Panc1 (cell line): ENCODE results near the gene CLC. TPM values are rescaled to one million over a fixed set of nuclear protein-coding genes. Genes with fewer than 3 reads are reported as not detected.

Experiments used
- ATAC-seq: fragments of 200-7000 bp; cut with Tn5 transposase; 2 replicates; pipeline ENCODE4 v1.9.1; 2020; ENCODE audit warnings: mild to moderate bottlenecking, moderate library complexity
- BruUV-seq: library from RNA; stranded (reverse); fragments of 400-500 nt; replicated peaks from 2 replicates; lab custom pipeline; 2021; lab: Mats Ljungman, UMichigan
- CTCF ChIA-PET: fragments of 300-600 bp; sonication (Branson Sonifier 250); formaldehyde crosslinking; loops from one replicate; lab custom pipeline; 2022; ENCODE audit warnings: antibody characterized with exemption; lab: Charles Lee
- POLR2A ChIA-PET: fragments of 300-600 bp; sonication (Branson Sonifier 250); formaldehyde crosslinking; loops from one replicate; lab custom pipeline; 2022; ENCODE audit warnings: antibody characterized with exemption; lab: Charles Lee
- DNase-seq: peaks from one replicate; pipeline ENCODE4 v3.0.0-alpha.2; 2010; ENCODE audit warnings: low read depth, low spot score
- H3K27ac ChIP-seq: 2 replicates; pipeline ENCODE4 v1.5.1; 2011; ENCODE audit warnings: mild to moderate bottlenecking, low read length, inconsistent platforms
- H3K27me3 ChIP-seq: fragments of 200-500 bp; sonication (Bioruptor generic); 2 replicates; pipeline ENCODE4 v1.6.0; 2014; ENCODE audit warnings: low read length, inconsistent platforms; ENCODE audit not compliant: control insufficient read depth, insufficient read depth
- H3K36me3 ChIP-seq: fragments of 200-500 bp; sonication (Bioruptor generic); 2 replicates; pipeline ENCODE4 v1.5.1; 2014; ENCODE audit warnings: inconsistent platforms, mild to moderate bottlenecking, low read length, moderate library complexity; ENCODE audit not compliant: control insufficient read depth, insufficient read depth
- H3K4me1 ChIP-seq: 2 replicates; pipeline ENCODE4 v1.5.1; 2011; ENCODE audit warnings: inconsistent platforms, mild to moderate bottlenecking, low read length, moderate library complexity; ENCODE audit not compliant: control insufficient read depth, insufficient read depth
- H3K4me3 ChIP-seq, 2 experiments: 2 replicates each; pipeline ENCODE4 v1.5.1; 2011 to 2012; ENCODE audit warnings: low read depth in 2 of 2, low read length in 2 of 2, mild to moderate bottlenecking in 2 of 2, inconsistent platforms in 1 of 2, moderate library complexity in 1 of 2
- H3K9me3 ChIP-seq: fragments of 200-500 bp; sonication (Bioruptor generic); 2 replicates; pipeline ENCODE4 v1.5.1; 2014; ENCODE audit warnings: low read depth, mild to moderate bottlenecking, inconsistent platforms, low read length, moderate library complexity; ENCODE audit not compliant: control insufficient read depth, insufficient read depth
- POLR2AphosphoS5 ChIP-seq: IDR thresholded peaks from 2 replicates; pipeline ENCODE4 v1.6.1; 2012; ENCODE audit warnings: mild to moderate bottlenecking, low read depth, low read length, moderate library complexity
- REST ChIP-seq, 2 experiments: IDR thresholded peaks; 2 replicates each; pipeline ENCODE4 v1.6.1; 2011 to 2012; ENCODE audit warnings: low read depth in 2 of 2, control low read depth in 1 of 2, low read length in 1 of 2, mild to moderate bottlenecking in 1 of 2, moderate library complexity in 1 of 2; ENCODE audit not compliant: insufficient read depth in 1 of 2
- SIN3A ChIP-seq: IDR thresholded peaks from 2 replicates; pipeline ENCODE4 v1.6.1; 2012; ENCODE audit warnings: low read depth, mild to moderate bottlenecking, low read length, moderate library complexity, borderline replicate concordance; ENCODE audit not compliant: insufficient read depth
- TCF7L2 ChIP-seq: IDR thresholded peaks from 2 replicates; pipeline ENCODE4 v1.6.1; 2011; ENCODE audit warnings: mild to moderate bottlenecking, low read depth, low read length, inconsistent platforms
- in situ Hi-C: cut with HindIII; loops from 2 replicates; pipeline ENCODE4 v1.10.0; 2016; ENCODE audit warnings: low sequenced_read_pairs, low pct_unique_long_range_greater_than_20kb
- intact Hi-C: fragments of 100-400 bp; cut with micrococcal nuclease; formaldehyde crosslinking; loops from one replicate; pipeline ENCODE4 v1.10.0; 2022; ENCODE audit not compliant: unreplicated experiment
- total RNA-seq: library from RNA; stranded (reverse); gene quantifications from one replicate; pipeline ENCODE4 v1.2.1, GENCODE V29; 2021; ENCODE audit not compliant: unreplicated experiment
- TF ChIP-seq, protein P1 (sequence below): fragments of 450-650 bp; IDR thresholded peaks from 2 replicates; pipeline ENCODE4 v1.5.1; 2017; ENCODE audit warnings: mild to moderate bottlenecking

CLC gene
- total RNA-seq, 1 experiment from 2014 or later = not detected

DNA sequence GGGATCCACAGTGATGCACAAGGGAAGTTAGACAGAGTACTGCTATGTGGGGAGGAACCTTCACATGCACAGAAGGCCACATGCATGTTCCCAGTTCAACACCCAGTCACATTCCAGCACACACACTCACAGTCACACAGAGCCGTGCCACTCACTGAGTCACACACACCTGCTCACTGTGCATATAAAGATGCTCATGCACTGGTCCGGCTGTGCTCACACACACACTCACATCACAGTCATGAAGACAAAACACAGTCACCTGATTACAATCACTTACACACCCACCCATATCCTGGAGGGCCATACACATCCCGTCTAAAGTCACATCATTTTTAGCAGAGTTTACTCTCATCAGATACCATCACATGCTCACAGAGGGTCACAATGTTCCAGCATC lies 478 bp downstream of the CLC start:
- Histone ChIP-seq H3K27ac (no peak overlapping the region), H3K9me3 (no peaks in the 10 kb centered on the region), H3K4me1 (no peaks in the 10 kb centered on the region), H3K4me3 (no peak overlapping the region), H3K36me3 (no peaks in the 10 kb centered on the region), H3K27me3 (peaks cover 75% of the 10 kb centered on the region)
- intact Hi-C loops (no loop called here), in situ Hi-C loops (no loop called here)
- DNase-seq (no peak), ATAC-seq (peak; percentile 24)
- TF ChIP-seq, protein P1, sequence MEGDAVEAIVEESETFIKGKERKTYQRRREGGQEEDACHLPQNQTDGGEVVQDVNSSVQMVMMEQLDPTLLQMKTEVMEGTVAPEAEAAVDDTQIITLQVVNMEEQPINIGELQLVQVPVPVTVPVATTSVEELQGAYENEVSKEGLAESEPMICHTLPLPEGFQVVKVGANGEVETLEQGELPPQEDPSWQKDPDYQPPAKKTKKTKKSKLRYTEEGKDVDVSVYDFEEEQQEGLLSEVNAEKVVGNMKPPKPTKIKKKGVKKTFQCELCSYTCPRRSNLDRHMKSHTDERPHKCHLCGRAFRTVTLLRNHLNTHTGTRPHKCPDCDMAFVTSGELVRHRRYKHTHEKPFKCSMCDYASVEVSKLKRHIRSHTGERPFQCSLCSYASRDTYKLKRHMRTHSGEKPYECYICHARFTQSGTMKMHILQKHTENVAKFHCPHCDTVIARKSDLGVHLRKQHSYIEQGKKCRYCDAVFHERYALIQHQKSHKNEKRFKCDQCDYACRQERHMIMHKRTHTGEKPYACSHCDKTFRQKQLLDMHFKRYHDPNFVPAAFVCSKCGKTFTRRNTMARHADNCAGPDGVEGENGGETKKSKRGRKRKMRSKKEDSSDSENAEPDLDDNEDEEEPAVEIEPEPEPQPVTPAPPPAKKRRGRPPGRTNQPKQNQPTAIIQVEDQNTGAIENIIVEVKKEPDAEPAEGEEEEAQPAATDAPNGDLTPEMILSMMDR = no peak
- TF ChIP-seq TCF7L2 = no peak
- POLR2A ChIA-PET = interaction anchor here (0.6 to 0.7 kb wide), 2 partner anchors 122 to 463 kb away, joined by 3 to 4 read pairs; no protein-coding TSS in a partner anchor
- BruUV-seq = no TSS peak
- CTCF ChIA-PET = interaction anchor here (0.5 to 0.7 kb wide), 2 partner anchors 44 to 186 kb away, joined by 5 to 9 read pairs; no protein-coding TSS in a partner anchor

GRCh38 chr19:39736088-39736487 lies 1.7 kb downstream of the CLC start:
- Histone ChIP-seq H3K36me3 (no peaks in the 10 kb centered on the region), H3K4me3 (no peak overlapping the region), H3K9me3 (no peaks in the 10 kb centered on the region), H3K4me1 (no peaks in the 10 kb centered on the region), H3K27ac (no peak overlapping the region), H3K27me3 (peaks cover 76% of the 10 kb centered on the region)
- ChIA-PET POLR2A (interaction anchor here (1.0 kb wide), 1 partner anchor 33 kb away, joined by 13 read pairs; no protein-coding TSS in a partner anchor), CTCF (interaction anchor here (0.6 to 0.7 kb wide), 2 partner anchors 233 to 473 kb away, joined by 3 to 4 read pairs; no protein-coding TSS in a partner anchor)
- ATAC-seq (no peak), DNase-seq (no peak)
- intact Hi-C loops (no loop called here), in situ Hi-C loops (no loop called here)
- TF ChIP-seq, protein P1 = no peak
- TF ChIP-seq TCF7L2 (no peak), REST (IDR thresholded peaks at IDR 0.05; ENCODE audit: insufficient read depth in 1 of 2, low read depth in 2 of 2, low read length in 1 of 2) (no peak), SIN3A (no peak), POLR2AphosphoS5 (no peak)
- no TSS peak for BruUV-seq
